Retinal pigment epithelial cell (primary cell): ENCODE measurements around the gene IGSF8.

Experiments
- DNase-seq: peaks from one replicate; pipeline ENCODE4 v3.0.0-alpha.2; 2010; ENCODE audit warnings: low read depth
- H3K4me3 ChIP-seq: 2 replicates; pipeline ENCODE4 v1.5.1; 2011; ENCODE audit warnings: mild to moderate bottlenecking, low read length, control low read depth, moderate library complexity
- TF ChIP-seq, protein P1 (sequence below): conservative IDR thresholded peaks from 2 replicates; pipeline ENCODE4 v1.5.1; 2011; ENCODE audit warnings: low read depth, low read length, control low read depth, inconsistent platforms

IGSF8 gene

DNA sequence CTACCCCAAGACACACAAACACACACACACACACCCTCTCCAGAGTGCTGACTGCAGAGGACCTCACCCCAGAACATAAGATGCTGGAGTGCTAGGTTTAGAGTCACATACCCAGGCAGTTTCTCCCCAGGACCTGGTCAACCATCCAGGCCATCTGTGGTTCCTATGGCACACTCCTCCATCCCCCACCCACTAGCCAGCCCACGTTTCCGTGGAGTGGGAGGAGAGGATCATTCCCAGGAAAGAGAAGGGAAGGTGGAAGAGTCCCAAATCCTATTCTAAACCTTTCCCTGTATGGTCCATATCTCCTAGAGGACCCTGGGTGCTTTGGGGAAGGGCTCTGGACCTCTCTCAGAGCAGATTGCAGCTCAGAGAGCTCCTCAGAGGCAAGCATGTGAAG, 15.9 kb downstream of the IGSF8 start:
- no peak for DNase-seq
- TF ChIP-seq, protein P1, sequence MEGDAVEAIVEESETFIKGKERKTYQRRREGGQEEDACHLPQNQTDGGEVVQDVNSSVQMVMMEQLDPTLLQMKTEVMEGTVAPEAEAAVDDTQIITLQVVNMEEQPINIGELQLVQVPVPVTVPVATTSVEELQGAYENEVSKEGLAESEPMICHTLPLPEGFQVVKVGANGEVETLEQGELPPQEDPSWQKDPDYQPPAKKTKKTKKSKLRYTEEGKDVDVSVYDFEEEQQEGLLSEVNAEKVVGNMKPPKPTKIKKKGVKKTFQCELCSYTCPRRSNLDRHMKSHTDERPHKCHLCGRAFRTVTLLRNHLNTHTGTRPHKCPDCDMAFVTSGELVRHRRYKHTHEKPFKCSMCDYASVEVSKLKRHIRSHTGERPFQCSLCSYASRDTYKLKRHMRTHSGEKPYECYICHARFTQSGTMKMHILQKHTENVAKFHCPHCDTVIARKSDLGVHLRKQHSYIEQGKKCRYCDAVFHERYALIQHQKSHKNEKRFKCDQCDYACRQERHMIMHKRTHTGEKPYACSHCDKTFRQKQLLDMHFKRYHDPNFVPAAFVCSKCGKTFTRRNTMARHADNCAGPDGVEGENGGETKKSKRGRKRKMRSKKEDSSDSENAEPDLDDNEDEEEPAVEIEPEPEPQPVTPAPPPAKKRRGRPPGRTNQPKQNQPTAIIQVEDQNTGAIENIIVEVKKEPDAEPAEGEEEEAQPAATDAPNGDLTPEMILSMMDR: no peak

DNA sequence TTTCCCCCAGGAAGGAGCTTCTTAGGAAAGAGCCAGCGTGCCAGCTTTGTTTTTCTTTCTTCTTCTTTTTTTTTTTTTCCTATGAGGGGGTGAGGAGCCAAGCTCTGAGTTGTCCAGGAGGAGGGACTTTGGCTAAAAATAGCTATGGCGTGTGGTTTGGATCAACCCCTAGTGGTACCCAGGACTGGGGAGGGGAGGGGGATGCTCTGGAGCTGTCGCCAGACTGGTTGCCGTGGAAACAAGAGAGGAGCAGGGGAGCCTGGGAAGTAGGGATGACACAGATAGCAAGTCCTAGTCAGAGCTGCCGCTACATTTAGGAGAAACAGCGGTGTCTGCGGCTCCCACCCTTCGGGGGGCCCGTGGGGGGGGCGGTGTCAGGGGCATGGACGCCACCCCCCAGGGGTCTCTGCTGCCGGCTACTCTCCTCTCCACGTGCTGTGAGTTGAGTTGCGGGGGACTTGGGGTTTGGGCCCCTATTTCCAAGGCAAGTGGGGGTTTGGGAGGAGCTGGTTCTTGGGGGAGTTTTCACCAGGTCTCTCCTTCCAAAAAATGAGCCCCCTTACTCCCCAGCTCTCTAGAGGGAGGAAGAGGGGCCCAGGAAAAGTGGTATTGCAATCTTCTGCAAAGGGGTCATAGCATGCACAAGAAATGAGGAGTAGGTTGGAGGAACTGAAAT, 17.0 kb downstream of the IGSF8 start, which contains the start of gene KCNJ9:
TSS of gene KCNJ9 (plus strand) at position 278 of the 676 bp plus-strand sequence. CDS start 2,493 bp downstream, outside the sequence.
- no peak for DNase-seq
- H3K4me3 ChIP-seq: no peak within 1 kb of the TSS
- TF ChIP-seq, protein P1: no peak

More for the DNA sequence above, 15.9 kb downstream of the IGSF8 start:
- H3K4me3 ChIP-seq: no peak overlapping the region

DNA sequence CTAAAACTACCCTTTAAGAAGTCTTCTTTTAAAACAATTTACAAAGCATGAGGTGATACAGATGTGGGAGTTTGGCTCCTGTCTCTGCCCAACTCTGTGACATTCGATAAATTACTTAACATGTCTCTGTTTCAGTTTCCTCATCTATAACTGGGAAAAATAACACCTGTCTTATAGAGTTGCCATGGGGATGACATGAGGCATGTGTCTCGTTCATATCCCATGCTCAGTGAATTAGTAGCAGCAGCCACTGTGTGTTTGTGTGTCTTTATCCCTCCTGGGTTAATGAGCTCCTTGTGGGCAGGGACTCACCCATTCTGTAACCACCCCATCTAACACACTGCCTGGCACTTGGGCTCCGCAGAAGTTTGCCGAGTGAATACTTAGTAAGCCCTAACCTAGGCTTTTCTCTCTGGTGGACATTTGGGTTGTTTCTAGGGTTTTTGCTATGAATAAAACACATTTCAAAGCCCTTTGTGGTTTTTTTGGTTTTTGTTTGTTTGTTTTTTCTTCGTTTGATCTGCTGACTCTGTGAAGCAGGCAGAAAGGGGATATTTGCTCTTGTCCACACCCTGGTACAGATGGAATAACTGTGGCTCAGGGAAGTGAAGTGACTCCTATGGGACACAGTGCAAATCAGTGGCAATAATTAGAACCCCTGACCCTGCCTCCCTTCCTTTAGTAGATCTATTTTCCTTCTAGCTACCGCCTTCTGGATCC, 17.9 kb downstream of the IGSF8 start:
- no peak overlapping the region for H3K4me3 ChIP-seq
- TF ChIP-seq, protein P1: no peak

DNA sequence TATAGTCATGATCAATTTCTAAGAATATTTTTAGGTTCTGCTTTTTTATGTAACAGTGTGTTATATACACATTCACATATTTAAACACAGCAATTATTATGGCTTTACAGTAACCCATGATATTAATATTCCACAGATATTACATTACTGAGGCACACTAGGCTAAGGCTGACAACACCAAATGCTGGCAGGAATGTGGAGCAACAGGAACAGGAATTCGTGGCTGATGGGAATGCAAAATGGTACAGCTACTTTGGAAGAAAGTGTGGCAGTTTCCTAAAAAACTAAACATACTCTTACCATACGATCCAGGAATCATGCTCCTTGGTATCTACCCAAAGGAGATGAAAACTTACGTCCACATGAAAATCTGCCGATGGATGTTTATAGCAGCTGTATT, 19.0 kb downstream of the IGSF8 start:
- DNase-seq: no peak
- no peak overlapping the region for H3K4me3 ChIP-seq
- TF ChIP-seq, protein P1: no peak

More for the DNA sequence above, 17.9 kb downstream of the IGSF8 start:
- DNase-seq: no peak

DNA sequence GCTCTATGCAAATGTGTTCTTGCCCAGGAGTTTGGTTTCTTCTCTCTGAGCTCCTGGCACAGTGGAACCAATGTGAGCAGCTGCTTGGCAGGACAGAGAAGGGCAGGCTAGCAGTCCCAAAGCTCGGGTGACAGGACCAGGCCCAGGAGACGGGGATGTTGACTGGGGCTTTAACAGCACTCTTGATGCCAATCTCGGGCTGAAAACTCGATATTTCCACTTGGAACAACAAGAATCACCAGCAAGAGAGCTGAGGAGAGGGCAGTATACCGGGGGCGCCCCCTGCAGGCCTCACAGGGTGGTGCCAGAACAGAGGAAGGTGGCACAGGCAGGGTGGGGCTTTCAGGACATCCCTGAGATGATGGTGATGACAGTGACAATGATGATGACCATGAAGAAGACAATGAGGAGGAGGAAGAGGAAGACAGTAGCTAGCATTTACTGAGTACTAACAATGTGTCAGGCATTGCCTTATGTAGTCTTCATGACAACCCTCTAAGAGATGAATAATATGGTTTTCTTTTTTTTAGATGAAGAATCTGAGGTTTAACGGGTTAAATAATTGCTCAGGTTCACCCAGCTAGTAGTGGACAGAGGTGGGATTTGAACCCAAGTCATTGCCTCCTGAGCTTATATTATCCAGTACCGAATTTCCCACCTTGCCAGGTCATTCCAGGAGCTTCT, 19.8 kb downstream of the IGSF8 start:
- H3K4me3 ChIP-seq: no peak overlapping the region
- TF ChIP-seq, protein P1: peak; percentile 93
- no peak for DNase-seq

DNA sequence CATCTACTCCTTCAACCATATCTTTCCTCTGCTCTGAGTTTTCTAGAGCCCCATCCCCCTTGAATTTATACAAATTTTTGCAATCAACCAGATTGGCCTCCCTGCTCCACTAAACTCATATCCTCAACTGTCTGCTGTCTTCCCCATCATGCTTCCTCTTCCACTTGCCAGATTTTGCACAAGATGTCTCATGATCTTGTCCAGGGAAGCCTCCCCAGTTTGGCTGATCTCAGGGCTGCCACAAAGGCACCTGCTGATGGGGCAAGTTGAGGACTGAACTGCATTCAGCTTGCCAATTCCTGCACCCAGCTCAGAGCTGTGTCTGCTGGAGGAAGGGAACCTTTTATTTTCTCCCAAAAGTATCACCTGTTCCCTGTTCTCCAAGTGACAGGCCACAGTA, 20.9 kb downstream of the IGSF8 start:
- H3K4me3 ChIP-seq: no peak overlapping the region
- TF ChIP-seq, protein P1: no peak
- no peak for DNase-seq

DNA sequence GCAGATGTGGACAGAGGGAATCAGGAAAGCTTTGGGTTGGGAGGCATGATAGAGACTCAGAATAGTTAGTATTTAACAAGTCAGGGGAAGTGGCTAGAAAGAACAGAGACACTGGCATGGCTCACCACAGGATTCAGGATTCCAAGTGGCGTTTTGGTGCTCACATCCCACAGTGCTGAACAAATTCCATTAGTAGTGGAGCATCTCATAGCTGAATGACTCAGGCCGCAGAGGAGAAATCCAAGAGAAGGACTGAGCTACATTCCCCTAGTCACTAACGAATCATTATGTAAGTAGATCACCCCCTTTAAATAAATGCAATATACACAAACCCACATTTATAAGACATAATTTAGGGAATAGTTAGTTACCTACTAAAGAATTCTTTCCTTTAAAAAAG, 22.1 kb downstream of the IGSF8 start:
- H3K4me3 ChIP-seq: no peak overlapping the region
- TF ChIP-seq, protein P1: no peak
- no peak for DNase-seq
